ENCODE data around the gene MARK3. TPM values are rescaled to one million over a fixed set of nuclear protein-coding genes. Genes with fewer than 3 reads are reported as not detected.

Gene MARK3
- total RNA-seq, 1 experiment from 2014 or later, result 81.9 TPM

DNA sequence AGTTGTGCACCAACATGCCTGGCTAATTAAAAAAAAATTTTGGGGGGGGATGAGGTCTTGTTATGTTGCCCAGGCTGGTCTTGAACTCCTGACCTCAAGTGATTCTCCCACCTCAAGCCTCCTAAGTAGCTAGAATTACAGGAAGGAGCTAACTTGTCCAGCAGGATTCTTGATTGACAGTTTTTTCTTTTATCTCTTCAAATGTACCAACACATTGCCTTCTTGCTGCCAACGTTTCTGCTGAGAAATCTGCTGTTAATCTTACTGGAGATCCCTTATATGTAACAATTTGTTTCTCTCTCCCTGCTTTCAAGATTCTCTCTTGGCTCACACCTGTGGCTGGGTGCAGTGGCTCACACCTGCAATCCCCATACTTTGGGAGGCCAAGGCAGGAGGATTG is 22.4 kb upstream of the MARK3 start:
- Histone ChIP-seq H2AFZ (ENCODE audit: low read length) (no peak overlapping the region), H3K79me2 (ENCODE audit: insufficient read depth, low read length) (no peaks in the 10 kb centered on the region), H4K8ac (replicated peaks; ENCODE audit: insufficient read length, low read depth, low read length) (no peak overlapping the region), H2BK15ac (ENCODE audit: low read depth, low read length) (no peak overlapping the region), H3K9ac (ENCODE audit: extremely low read depth, insufficient read length, low read length) (no peak overlapping the region), H2BK12ac (ENCODE audit: insufficient read length, low read depth, low read length) (no peak overlapping the region), H3K4ac (ENCODE audit: low read depth, low read length) (no peak overlapping the region), H3K56ac (ENCODE audit: insufficient read length, low read depth, low read length) (no peak overlapping the region), H3K4me1 (ENCODE audit: insufficient read depth, low read length) (no peaks in the 10 kb centered on the region), H4K91ac (ENCODE audit: insufficient read length, low read depth, low read length) (no peak overlapping the region), H4K5ac (ENCODE audit: insufficient read length, low read depth, low read length) (no peak overlapping the region), H2BK20ac (ENCODE audit: low read depth, low read length, poor library complexity, severe bottlenecking) (no peak overlapping the region), H3K18ac (ENCODE audit: insufficient read length, low read depth, low read length) (no peak overlapping the region), H3K27me3 (ENCODE audit: insufficient read depth, low read length) (no peaks in the 10 kb centered on the region), H3K23ac (ENCODE audit: insufficient read length, low read depth, low read length) (no peak overlapping the region), H3K9me3 (ENCODE audit: control insufficient read depth, low read depth, low read length) (no peaks in the 10 kb centered on the region), H3T11ph (ENCODE audit: low read length) (no peak overlapping the region), H3K79me1 (ENCODE audit: insufficient read depth, low read depth, low read length, poor library complexity, severe bottlenecking) (no peaks in the 10 kb centered on the region), H3K27ac (ENCODE audit: insufficient read length, low read depth, low read length) (no peak overlapping the region), H2BK120ac (ENCODE audit: low read depth, low read length, poor library complexity, severe bottlenecking) (no peak overlapping the region), H4K20me1 (ENCODE audit: control insufficient read depth, insufficient read depth, insufficient read length) (no peaks in the 10 kb centered on the region), H2AK5ac (ENCODE audit: insufficient read length, low read length) (no peak overlapping the region), H2BK5ac (ENCODE audit: insufficient read length, low read length) (no peak overlapping the region), H3K23me2 (ENCODE audit: insufficient read length, low read depth, low read length, poor library complexity, severe bottlenecking) (no peaks in the 10 kb centered on the region), H3K14ac (ENCODE audit: insufficient read depth, low read length) (no peak overlapping the region), H3K4me2 (ENCODE audit: insufficient read depth, insufficient read length, low read length) (no peak overlapping the region)
- Mint-ChIP-seq H3K27me3 (ENCODE audit: low read depth) (peaks cover 6% of the 10 kb centered on the region), H3K27ac (no peak overlapping the region), H3K9me3 (peaks cover 20 to 22% of the 10 kb centered on the region in 2 experiments), H3K4me1 (no peaks in the 10 kb centered on the region), H3K36me3 (ENCODE audit: insufficient read depth in 1 of 3, low read depth in 3 of 3) (peaks cover 4 to 14% (median 12%) of the 10 kb centered on the region in 3 experiments), H3K4me3 (no peak overlapping the region)
- WGBS (ENCODE audit: extremely low coverage, insufficient read length, low lambda C conversion rate), result no CpG with 5 or more reads among the region's 1 CpG
- no peak for DNase-seq
- TF ChIP-seq, protein P1, sequence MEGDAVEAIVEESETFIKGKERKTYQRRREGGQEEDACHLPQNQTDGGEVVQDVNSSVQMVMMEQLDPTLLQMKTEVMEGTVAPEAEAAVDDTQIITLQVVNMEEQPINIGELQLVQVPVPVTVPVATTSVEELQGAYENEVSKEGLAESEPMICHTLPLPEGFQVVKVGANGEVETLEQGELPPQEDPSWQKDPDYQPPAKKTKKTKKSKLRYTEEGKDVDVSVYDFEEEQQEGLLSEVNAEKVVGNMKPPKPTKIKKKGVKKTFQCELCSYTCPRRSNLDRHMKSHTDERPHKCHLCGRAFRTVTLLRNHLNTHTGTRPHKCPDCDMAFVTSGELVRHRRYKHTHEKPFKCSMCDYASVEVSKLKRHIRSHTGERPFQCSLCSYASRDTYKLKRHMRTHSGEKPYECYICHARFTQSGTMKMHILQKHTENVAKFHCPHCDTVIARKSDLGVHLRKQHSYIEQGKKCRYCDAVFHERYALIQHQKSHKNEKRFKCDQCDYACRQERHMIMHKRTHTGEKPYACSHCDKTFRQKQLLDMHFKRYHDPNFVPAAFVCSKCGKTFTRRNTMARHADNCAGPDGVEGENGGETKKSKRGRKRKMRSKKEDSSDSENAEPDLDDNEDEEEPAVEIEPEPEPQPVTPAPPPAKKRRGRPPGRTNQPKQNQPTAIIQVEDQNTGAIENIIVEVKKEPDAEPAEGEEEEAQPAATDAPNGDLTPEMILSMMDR (conservative IDR thresholded peaks at IDR 0.05), result no peak

Measured in H9 (cell line).